ACHN (cell line): Measurements from ENCODE around the gene NEUROD4.

Experiments used
- DNase-seq: peaks from one replicate; pipeline ENCODE4 v3.0.0-alpha.2; 2015
- in situ Hi-C: cut with HindIII; loops from 2 replicates; pipeline ENCODE4 v1.10.0; 2017; ENCODE audit warnings: low sequenced_read_pairs, low pct_ligation_motif_present, low pct_unique_long_range_greater_than_20kb

Gene NEUROD4

DNA sequence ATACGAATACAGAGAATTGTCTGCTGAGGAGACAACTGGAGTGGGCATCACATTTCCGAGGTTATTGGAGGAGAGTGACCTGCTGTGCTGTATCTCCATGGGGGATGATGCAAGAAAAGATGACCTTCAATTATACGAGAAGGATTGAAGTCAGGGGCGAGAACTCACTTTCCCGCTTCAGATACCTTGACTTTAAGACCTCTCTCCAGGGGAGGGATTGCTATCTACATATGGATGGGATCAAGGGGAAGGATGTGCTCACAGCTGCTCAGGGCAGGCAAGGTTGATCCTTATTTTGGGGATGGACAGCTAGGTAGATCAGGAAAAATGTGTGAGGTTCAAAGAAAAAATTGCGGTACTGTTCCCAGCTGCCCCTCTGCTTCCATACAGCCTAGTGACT is 24.4 kb downstream of the NEUROD4 start:
- in situ Hi-C loops: no loop called here
- DNase-seq: no peak

DNA sequence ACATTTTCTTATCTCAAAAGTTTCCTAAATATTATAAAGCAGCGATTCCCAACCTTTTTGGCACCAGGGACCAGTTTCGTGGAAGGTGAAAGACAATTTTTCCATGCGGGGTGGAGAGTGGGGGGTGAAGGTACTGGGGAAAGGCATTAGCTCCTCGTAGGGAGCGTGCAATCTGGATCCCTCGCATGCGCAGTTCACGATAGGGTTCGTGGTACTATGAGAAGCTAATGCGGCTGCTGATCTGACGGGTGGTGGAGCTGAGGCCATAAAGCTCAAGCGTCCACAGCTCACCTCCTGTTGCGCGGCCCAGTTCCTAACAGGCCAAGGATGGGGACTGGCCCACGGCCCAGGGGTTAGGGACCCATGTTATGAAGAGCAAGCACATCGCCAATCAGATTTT is 29.9 kb downstream of the NEUROD4 start:
- in situ Hi-C loops: no loop called here
- DNase-seq: no peak

DNA sequence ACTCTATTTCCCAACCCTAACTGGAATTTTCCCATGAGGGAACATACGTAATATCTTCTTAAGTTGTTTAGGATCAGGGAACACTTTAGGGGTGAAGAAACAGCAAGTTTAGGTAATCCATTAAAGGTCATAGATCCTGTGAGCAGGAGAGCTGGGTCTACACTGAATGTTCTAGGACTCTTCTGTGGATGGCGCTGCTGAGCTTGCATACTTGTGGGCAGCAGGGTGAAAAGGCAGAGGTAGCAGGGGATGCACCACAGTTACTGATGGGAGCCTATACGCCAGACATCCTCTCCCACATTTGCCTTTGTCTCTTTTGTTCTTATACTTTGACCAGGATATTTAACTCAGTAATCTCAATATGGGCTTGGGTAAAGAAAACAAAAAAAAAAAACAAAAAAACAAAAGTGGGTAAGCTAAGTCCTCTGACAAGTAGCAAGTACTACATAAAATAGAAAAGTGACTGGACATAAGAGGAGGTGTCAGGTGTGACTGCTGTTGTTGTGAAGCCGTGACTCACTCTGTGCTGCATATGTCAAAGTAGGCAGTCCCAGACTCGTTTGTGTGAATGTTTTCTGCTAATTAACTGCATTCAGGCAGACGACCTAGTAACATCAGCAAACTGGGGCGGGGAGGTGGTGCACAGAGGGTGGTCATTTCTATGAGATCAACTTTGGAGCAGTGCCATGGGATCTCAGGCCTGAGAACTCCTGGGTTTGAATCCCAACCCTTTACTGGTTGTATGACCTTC is 31.6 kb downstream of the NEUROD4 start:
- DNase-seq: no peak
- in situ Hi-C loops: no loop called here

DNA sequence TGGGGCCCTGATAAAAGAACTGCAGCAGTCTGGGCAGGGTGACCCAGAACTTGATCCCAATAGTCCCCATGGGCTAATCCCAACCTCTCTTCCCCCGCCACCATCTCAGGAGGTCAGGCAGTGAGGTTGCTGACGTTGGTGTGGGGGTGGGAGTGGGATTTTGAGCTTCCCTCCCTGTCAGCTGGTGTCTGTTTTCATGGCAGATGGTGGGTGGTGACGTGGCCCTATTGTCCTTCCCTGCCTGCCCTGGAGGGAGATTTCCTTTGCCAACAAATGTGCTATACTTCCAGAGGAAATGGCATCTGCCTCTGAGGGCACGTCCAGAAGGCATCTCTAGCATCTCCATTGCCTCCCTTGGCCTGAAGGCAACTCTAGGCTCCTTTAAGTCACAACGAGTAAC is 37.7 kb downstream of the NEUROD4 start:
- in situ Hi-C loops: no loop called here
- no peak for DNase-seq

DNA sequence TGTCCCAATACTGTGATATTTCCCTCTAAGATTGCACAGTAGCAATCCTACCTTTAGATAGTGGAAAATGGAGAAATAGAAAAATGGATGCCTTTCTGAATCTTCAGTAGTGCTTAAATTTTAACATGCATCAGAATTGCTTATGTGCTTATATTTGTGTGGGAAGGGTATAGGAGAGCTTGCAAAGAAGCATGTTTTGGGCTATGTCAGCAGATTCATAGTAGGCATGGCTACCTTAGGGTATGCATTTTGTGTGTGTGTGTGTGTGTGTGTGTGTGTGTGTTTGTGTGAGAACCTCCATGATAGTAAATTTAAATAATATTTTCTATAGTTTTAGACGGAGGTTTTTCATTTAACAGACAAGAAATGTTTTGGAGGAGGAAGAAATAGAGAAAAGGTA is 38.3 kb downstream of the NEUROD4 start:
- in situ Hi-C loops: no loop called here
- no peak for DNase-seq

DNA sequence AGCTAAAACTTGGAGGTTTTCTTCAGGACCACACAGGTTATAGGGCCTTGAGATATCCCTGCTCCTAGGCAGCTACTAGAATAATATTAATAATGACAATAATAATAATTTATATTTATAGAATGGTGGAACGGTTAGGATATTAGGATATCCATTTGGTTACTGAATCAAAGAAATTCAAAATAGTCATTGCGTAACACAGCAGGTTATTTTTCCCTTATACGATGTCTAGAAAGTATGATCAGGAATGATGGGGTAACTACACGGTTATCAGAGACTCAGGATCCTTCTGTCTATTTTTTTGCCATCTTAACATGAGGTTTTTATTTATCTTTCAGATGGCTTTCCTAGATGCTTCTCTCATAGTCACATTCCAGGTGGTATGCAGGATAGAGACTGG is 39.0 kb downstream of the NEUROD4 start:
- in situ Hi-C loops: no loop called here
- DNase-seq: no peak

DNA sequence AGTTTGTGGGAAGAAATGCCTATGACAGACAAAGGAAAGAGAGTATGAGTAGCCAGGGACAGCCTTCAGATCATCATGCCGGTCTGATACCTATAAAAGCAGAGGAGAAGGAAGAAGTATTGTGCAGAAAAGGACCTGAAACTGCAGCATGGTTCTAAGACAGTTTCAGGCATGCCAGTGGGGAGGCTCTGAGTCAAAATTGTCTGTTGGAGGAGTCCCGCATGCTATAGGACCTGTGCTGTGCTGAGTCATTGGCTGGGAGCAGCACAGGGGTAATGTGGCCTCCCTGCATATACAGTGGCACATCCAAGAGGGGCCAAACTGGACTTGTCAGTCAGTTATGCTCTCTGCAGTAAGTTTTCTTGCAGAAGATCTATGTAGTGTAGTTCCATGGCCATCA is 40.7 kb downstream of the NEUROD4 start:
- no peak for DNase-seq
- in situ Hi-C loops: no loop called here

DNA sequence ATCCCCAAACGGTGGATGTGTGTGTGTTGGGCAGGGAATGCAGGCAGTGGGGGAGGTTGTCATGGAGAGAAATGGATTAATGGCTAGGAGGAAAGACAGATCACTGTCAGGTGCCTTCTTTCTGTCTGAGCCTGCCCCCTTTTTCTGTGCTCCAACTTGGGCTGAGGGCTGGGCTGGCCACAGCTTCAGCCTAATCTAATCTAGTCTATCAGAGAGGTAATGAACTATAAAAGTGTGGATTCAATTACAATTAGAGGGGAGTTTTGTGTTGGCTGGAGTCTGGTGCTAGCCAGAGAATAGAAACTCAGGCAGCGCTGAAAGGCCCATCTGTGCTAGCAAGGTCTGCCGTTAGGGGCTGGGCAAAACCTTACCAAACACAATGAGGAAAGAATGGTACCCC is 41.2 kb downstream of the NEUROD4 start:
- no peak for DNase-seq
- in situ Hi-C loops: no loop called here

DNA sequence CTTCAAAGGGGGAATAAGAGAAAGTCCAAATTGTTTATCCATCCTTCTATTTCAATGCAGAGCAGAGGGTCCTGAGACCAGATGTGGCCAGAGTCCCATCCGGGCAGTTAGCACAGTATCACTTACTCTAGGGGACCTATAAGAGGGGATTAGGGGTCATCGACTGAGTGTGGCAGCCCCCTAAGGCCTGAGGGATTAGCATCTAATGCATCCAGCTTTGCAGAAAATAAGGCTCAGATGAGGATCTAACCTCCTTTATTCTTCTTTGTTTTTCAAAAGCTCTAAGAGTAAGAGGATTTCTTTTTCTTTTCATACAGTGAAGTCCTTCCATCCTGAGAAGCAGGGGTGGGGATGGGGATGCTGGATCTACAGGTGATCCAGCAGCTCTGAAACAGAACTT is 43.5 kb downstream of the NEUROD4 start:
- no peak for DNase-seq
- in situ Hi-C loops: no loop called here

DNA sequence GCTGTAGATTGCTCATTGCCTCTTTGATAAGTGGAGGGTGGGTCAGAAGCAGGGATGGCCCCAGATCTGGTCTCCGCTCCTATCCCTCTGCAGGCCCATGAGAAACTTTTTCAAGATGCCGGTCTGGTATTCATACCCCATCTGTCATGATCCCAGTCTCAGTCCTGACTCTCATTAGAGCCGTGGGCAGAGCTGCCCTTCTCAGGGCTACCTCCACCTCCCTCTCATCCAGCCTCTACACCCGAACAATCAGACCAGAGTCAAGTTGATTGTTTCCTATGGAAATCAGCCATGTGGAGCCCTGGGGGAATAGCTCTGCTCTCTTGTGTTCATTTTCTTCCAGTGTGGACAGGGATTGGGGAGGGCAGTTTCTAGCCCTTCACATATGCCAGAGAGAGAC is 45.8 kb downstream of the NEUROD4 start:
- DNase-seq: no peak
- in situ Hi-C loops: no loop called here

DNA sequence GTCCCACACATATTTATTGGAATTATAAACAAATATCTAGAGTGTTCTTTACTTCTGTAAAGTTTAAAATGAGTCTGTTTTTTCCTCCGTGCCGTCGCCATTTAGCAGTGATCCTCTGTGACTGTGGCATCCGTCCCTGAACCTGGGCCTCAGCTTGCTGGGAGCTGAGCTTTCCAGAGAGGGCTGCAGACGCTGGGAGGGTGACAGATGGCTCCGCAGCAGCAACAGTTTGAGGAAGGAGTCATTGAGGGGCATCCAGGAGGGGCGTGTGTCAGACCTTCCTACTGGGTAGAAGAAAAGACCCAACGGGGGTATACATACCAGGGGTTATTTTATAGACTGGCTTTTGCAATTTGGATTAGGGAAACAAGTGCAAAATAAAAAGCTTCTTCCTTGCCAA is 47.9 kb downstream of the NEUROD4 start:
- in situ Hi-C loops: no loop called here
- DNase-seq: no peak

DNA sequence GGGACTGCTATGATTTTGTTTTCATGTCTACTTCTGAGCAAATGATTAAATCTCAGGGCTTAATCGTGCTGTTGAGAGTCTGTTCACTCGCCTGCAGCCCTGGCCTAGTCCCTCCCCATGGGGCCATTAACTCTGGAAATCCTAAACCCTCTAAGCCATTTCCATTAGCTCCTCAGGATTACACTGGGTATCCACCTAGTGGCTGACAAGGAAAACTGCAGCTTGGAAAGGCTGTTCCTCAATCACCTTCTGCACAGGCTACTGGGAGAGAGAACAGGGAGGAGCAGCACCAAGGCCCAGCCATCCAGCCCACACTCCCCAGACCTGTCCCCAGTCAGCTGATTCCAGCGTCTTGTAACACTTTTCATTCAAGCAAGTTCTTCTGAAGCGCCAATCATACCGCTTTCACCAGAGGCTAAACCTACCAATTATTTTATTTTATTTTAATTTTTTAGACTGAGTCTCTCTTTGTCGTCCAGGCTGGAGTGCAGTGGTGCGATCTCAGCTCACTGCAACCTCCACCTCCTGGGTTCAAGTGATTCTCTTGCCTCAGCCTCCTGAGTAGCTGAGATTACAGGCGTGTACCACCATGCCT is 48.7 kb downstream of the NEUROD4 start:
- in situ Hi-C loops: no loop called here
- peak; percentile 76 for DNase-seq

DNA sequence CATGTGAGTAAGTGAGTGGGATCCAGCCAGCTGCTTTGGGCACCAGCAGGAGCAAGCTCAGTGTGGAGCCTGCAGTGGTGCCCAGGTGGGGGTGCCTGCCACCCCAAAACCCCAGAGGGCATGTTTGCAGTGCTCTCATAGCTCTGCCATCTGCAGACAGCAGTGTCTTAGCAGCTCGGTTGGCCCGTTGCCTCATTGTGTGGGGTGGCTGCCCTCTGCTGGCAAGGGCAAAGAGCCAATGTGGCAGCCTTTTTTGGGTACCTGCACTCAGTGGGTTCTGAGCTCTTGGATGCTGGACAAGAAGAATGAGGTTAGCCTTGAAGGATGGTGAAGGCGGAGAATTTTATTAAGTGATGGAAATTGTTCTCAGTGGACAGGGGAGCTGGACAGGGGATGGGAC is 52.3 kb downstream of the NEUROD4 start:
- in situ Hi-C loops: no loop called here
- DNase-seq: peak; percentile 61

DNA sequence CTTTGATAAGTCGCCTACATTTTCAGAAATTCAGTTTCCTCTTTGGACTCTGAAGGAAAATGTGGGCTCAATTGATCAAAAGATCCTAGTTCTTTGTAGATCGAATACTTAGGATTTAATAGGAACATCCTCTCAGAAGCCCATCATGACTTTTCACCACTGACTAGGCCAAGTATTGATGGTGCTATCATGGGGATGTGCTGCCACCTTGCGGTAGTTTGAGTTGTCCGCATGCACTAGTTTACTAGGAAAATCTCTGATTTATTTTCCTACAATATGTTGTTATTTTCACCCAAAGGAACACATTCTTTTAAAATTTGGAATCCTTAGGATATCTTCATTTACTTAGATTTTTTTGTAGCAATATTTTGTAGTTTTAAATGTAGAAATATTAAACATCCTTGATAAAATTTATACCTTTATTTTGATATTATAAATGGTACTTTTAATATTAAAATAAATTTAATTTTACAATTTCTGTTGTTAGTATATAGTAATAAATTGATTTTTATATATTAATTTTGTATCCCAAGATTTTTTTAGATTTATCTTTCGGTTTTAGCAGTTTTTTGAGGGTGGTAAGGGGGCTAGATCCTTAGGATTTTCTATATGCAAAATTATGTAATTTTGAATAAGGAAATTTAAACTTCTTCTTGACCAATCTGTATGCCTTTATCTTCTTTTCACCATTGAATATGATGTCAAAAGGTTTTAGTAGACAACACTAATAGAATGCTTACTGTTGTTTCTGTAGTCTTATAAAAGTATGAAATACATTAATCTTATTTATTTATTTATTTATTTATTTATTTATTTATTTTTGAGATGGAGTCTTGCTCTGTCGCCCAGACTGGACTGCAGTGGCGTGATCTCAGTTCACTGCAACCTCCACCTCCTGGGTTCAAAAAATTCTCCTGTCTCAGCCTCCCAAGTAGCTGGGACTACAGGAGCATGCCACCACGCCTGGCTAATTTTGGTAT is 53.6 kb downstream of the NEUROD4 start:
- in situ Hi-C loops: no loop called here
- peak; percentile 74 for DNase-seq

DNA sequence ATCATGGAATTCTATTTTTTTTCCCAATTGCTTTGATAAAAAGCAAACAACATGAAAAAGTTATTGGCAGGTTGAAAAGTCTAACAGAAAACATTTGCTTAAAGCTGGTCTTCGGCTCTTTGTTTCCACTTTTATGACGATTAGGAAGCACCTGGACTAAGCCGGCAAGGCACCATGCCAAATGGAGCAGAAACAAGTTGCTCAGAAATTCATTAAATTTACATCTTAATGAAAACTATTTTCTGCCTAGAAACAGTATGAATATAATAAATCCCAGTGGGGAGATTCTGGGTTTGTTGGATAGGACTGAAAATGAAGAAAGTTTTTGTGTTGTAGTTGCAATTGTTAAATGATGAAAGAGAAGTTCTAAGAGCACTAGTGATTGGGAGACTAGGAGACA is 55.0 kb downstream of the NEUROD4 start:
- no peak for DNase-seq
- in situ Hi-C loops: no loop called here
